K562 (cell line): ENCODE measurements around the gene ARHGAP26. TPM values are rescaled to one million over a fixed set of nuclear protein-coding genes. Genes with fewer than 3 reads are reported as not detected.
A peak's percentile ranks its signal among the peaks of the same experiment; 100 is the strongest.

Experiments used
- ATAC-seq: fragments of 200-7000 bp; cut with Tn5 transposase; 3 replicates; pipeline ENCODE4 v1.9.1; 2020; ENCODE audit warnings: moderate library complexity
- BruUV-seq: library from RNA; stranded (reverse); fragments of 400-500 nt; replicated peaks from 2 replicates; lab custom pipeline; 2021; lab: Mats Ljungman, UMichigan
- CTCF ChIA-PET: fragments of 300-600 bp; formaldehyde crosslinking; extraction: SDS; loops from one replicate; lab custom pipeline; 2021; ENCODE audit warnings: low intra/inter-chr PET ratio; lab: Yijun Ruan, JAX
- POLR2A ChIA-PET: fragments of 300-600, 350-650 bp; sonication (Branson Sonifier 250); formaldehyde crosslinking; extraction: SDS; loops from one replicate; lab custom pipeline; 2021; ENCODE audit warnings: antibody characterized with exemption, inconsistent platforms; lab: Yijun Ruan, JAX
- DNase-seq, 4 experiments: peaks; one replicate each; pipeline versions ENCODE4 v3.0.0 to v3.0.0-alpha.2; 2011 to 2018; ENCODE audit warnings: low spot score in 3 of 4, mixed read lengths in 3 of 4; ENCODE audit errors: extremely low read depth in 1 of 4
- FAIRE-seq: peaks from 2 replicates; lab custom pipeline; 2011; peaks lifted over from hg19 to GRCh38; lab: Jason Lieb, UNC
- H2AFZ ChIP-seq: 2 replicates; pipeline ENCODE4 v1.6.0; 2011; ENCODE audit warnings: low read depth, low read length, control low read depth, inconsistent platforms
- H3K27ac ChIP-seq: fragments of 200-600 bp; 3 replicates; pipeline ENCODE4 v1.8.0; 2011; ENCODE audit warnings: low read depth, mild to moderate bottlenecking, control low read depth, inconsistent platforms, low read length, moderate library complexity, mixed read lengths; ENCODE audit errors: extremely low read depth
- H3K27me3 ChIP-seq, 2 experiments: fragments of 300-600 bp in 1 of 2; 2 replicates in 1 of 2; 3 replicates in 1 of 2; pipeline versions ENCODE4 v1.6.0 to v1.8.0; 2011; ENCODE audit warnings: inconsistent platforms in 2 of 2, low read length in 2 of 2, mild to moderate bottlenecking in 1 of 2, mixed read lengths in 1 of 2, moderate library complexity in 1 of 2; ENCODE audit not compliant: control insufficient read depth in 2 of 2, insufficient read depth in 2 of 2
- H3K36me3 ChIP-seq: fragments of 300-600 bp; 3 replicates; pipeline ENCODE4 v1.8.0; 2011; ENCODE audit warnings: mild to moderate bottlenecking, low read length, inconsistent platforms; ENCODE audit not compliant: control insufficient read depth, insufficient read depth
- H3K4me1 ChIP-seq, 2 experiments: fragments of 200-600 bp in 1 of 2; replicated peaks in 1 of 2; 2 replicates in 1 of 2; 3 replicates in 1 of 2; pipeline versions ENCODE4 v1.5.1 to v1.8.0; 2011; ENCODE audit warnings: inconsistent platforms in 2 of 2, low read length in 2 of 2, mild to moderate bottlenecking in 1 of 2, mixed read lengths in 1 of 2, moderate library complexity in 1 of 2; ENCODE audit not compliant: control insufficient read depth in 2 of 2, insufficient read depth in 2 of 2
- H3K4me2 ChIP-seq: 2 replicates; pipeline ENCODE4 v1.6.1; 2011; ENCODE audit warnings: low read length, control low read depth, inconsistent platforms, mixed read lengths; ENCODE audit not compliant: insufficient read depth
- H3K4me3 ChIP-seq: fragments of 200-600 bp; sonication (generic), shearing (Covaris generic); 2 replicates; pipeline ENCODE4 v1.5.1; 2016; ENCODE audit warnings: control low read depth, inconsistent platforms
- H3K79me2 ChIP-seq: fragments of 200-600 bp; 3 replicates; pipeline ENCODE4 v1.8.0; 2011; ENCODE audit warnings: low read length, inconsistent platforms; ENCODE audit not compliant: control insufficient read depth, insufficient read depth
- H3K9ac ChIP-seq, 2 experiments: 2 replicates each; pipeline versions ENCODE4 v1.6.0 to v1.6.1; 2011; ENCODE audit warnings: low read depth in 2 of 2, low read length in 2 of 2, control low read depth in 1 of 2, inconsistent platforms in 1 of 2, mild to moderate bottlenecking in 1 of 2, mixed read lengths in 1 of 2; ENCODE audit not compliant: insufficient read depth in 1 of 2
- H3K9me1 ChIP-seq: one replicate; pipeline ENCODE4 v1.6.0; 2011; ENCODE audit warnings: inconsistent platforms, mild to moderate bottlenecking, low read length, moderate library complexity; ENCODE audit not compliant: control insufficient read depth, insufficient read depth
- H3K9me3 ChIP-seq: replicated peaks from 2 replicates; pipeline ENCODE4 v1.5.1; 2011; ENCODE audit warnings: low read depth, low read length, inconsistent platforms; ENCODE audit not compliant: control insufficient read depth, insufficient read depth
- H4K20me1 ChIP-seq: replicated peaks from 2 replicates; pipeline ENCODE4 v1.6.1; 2011; ENCODE audit warnings: low read length, inconsistent platforms, mixed read lengths; ENCODE audit not compliant: control insufficient read depth, insufficient read depth
- ESRRA ChIP-seq: fragments of 450-650 bp; IDR thresholded peaks from 2 replicates; pipeline ENCODE4 v1.6.1; 2014; ENCODE audit warnings: low read depth, mild to moderate bottlenecking, moderate library complexity, borderline replicate concordance
- MTF1 ChIP-seq: fragments of 250-450 bp; sonication (Bioruptor Pico); IDR thresholded peaks from 2 replicates; pipeline ENCODE4 v1.9.0; 2021; ENCODE audit warnings: moderate library complexity, mild to moderate bottlenecking, inconsistent platforms, borderline replicate concordance
- WGBS: fragments of 100-300 bp; shearing (Covaris generic); methylation state at CpG from one replicate; pipeline ENCODE4 v1.1.6; 2016; ENCODE audit warnings: low coverage, mixed read lengths; ENCODE audit not compliant: insufficient coverage; ENCODE audit errors: missing lambda C conversion rate; 5-methylcytosine and 5-hydroxymethylcytosine counted together
- in situ Hi-C: fragments of 300-500 bp; cut with MboI; formaldehyde crosslinking; loops from 4 replicates; pipeline ENCODE4 v1.15.0; 2018; ENCODE audit warnings: inconsistent platforms, mixed read lengths
- intact Hi-C: fragments of 100-400 bp; cut with micrococcal nuclease; formaldehyde crosslinking; loops from 2 replicates; pipeline ENCODE4 v1.14.2; 2022
- polyA plus RNA-seq, 8 experiments: library from polyadenylated mRNA; depleted of rRNA in 4 of 8; stranded (reverse) in 5 of 8; unstranded in 3 of 8; fragments of >200 nt; fragmentation: Nextera tagmentation in 2 of 8; fragmentation: Illumina TruSeq in 1 of 8; extraction: Ambion mirVana in 2 of 8; extraction: Trizol in 1 of 8; gene quantifications; 2 replicates each; pipeline versions ENCODE4 v1.2.1 to v1.2.3, GENCODE V29; 2011 to 2014; ENCODE audit warnings: inconsistent platforms in 1 of 8, missing spikeins in 1 of 8
- total RNA-seq, 7 experiments: library from RNA; depleted of rRNA in 6 of 7; stranded (reverse); fragments of >200 nt in 6 of 7; fragmentation: Illumina TruSeq in 2 of 7; extraction: Trizol in 2 of 7; gene quantifications; 2 replicates each; pipeline versions ENCODE4 v1.2.1 to v1.2.3, GENCODE V29; 2011 to 2021; ENCODE audit warnings: low replicate concordance in 1 of 7
- TF ChIP-seq, protein P1 (sequence below), 2 experiments: IDR thresholded peaks in 1 of 2; conservative IDR thresholded peaks in 1 of 2; 2 replicates each; pipeline ENCODE4 v1.6.1; 2016; ENCODE audit warnings: low read depth in 2 of 2, mild to moderate bottlenecking in 1 of 2, missing compliant biosample characterization in 1 of 2, missing genetic modification characterization in 1 of 2, moderate library complexity in 1 of 2
- TF ChIP-seq, protein P2 (sequence below): fragments of 450-650 bp; IDR thresholded peaks from 2 replicates; pipeline ENCODE4 v1.7.1; 2018; ENCODE audit warnings: mild to moderate bottlenecking, low read depth; ENCODE audit not compliant: partially characterized antibody

The ARHGAP26 gene
- total and polyA plus RNA-seq, 9 of the 15 experiments (the other 6 are each of a cell fraction or from before 2014, with no cell fraction given) = 0.13 to 1.1 (median 0.55) TPM

DNA sequence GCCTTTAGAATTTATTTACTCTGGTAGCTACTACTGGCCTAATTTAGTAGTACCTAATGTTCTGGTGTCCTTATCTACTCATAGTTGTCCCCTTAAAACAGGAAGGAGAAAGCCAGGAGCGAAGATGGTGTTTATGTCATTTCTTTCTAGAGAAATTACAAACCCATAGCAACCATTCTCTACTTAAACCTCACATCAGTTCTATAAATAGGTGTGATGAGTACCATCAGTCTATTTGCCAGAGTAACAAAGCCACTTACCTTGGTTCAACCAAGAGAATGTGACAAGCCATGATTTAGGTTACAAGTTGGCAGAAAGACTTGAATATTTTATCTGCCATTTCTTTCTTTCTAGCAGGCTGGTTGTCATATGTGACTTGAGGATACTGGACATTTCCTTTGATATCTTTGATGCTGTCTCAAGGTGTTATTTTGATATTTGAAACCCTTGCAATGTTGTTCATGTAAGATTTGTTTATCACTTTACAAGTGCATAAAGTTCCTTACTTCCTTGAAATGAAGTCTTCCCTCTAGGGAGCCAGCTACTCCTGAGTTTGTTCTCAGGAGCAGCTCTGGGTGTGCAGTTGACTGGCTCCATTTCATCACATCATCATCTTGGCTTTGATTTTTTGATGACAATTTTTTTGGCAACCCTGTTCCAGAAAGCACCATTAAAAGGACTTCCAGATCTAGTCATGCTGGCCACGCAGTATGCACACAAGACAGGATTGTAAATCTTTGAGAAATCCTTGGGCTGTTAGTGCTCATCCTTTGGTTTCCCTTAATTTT is 286.8 kb downstream of the ARHGAP26 start:
- no peaks in the 10 kb centered on the region for H3K9me3 ChIP-seq
- intact Hi-C loops = no loop called here
- DNase-seq = no peak
- H3K9ac ChIP-seq = no peak overlapping the region
- H3K36me3 ChIP-seq = no peaks in the 10 kb centered on the region
- POLR2A ChIA-PET = no interaction called here
- no peak overlapping the region for H3K4me2 ChIP-seq
- peaks cover 0 to 13% of the 10 kb centered on the region in 2 experiments; a peak in 2 of 5 replicates for H3K4me1 ChIP-seq
- no TSS peak for BruUV-seq
- H3K9me1 ChIP-seq = no peaks in the 10 kb centered on the region
- no peaks in the 10 kb centered on the region for H4K20me1 ChIP-seq
- H3K27ac ChIP-seq = no peak overlapping the region
- CTCF ChIA-PET = no interaction called here
- 3% methylated on average over 2 of the region's 2 CpGs for WGBS
- H3K79me2 ChIP-seq = no peaks in the 10 kb centered on the region
- in situ Hi-C loops = no loop called here
- H2AFZ ChIP-seq = no peak overlapping the region
- ATAC-seq = no peak
- no peak overlapping the region for H3K4me3 ChIP-seq
- TF ChIP-seq, protein P1, sequence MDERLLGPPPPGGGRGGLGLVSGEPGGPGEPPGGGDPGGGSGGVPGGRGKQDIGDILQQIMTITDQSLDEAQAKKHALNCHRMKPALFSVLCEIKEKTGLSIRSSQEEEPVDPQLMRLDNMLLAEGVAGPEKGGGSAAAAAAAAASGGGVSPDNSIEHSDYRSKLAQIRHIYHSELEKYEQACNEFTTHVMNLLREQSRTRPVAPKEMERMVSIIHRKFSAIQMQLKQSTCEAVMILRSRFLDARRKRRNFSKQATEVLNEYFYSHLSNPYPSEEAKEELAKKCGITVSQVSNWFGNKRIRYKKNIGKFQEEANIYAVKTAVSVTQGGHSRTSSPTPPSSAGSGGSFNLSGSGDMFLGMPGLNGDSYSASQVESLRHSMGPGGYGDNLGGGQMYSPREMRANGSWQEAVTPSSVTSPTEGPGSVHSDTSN (CRISPR knock-in tag; IDR thresholded peaks at IDR 0.05; ENCODE audit: low read depth) = no peak
- TF ChIP-seq, protein P1 (tag; conservative IDR thresholded peaks at IDR 0.05; ENCODE audit: low read depth) = 0 out of 2 replicates have a peak, but pooled peaks have one; percentile 7
- TF ChIP-seq ESRRA (no peak), MTF1 (CRISPR knock-in tag) (no peak)
- TF ChIP-seq, protein P2, sequence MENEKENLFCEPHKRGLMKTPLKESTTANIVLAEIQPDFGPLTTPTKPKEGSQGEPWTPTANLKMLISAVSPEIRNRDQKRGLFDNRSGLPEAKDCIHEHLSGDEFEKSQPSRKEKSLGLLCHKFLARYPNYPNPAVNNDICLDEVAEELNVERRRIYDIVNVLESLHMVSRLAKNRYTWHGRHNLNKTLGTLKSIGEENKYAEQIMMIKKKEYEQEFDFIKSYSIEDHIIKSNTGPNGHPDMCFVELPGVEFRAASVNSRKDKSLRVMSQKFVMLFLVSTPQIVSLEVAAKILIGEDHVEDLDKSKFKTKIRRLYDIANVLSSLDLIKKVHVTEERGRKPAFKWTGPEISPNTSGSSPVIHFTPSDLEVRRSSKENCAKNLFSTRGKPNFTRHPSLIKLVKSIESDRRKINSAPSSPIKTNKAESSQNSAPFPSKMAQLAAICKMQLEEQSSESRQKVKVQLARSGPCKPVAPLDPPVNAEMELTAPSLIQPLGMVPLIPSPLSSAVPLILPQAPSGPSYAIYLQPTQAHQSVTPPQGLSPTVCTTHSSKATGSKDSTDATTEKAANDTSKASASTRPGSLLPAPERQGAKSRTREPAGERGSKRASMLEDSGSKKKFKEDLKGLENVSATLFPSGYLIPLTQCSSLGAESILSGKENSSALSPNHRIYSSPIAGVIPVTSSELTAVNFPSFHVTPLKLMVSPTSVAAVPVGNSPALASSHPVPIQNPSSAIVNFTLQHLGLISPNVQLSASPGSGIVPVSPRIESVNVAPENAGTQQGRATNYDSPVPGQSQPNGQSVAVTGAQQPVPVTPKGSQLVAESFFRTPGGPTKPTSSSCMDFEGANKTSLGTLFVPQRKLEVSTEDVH = no peak
- H3K27me3 ChIP-seq = peaks cover 2 to 4% of the 10 kb centered on the region in 2 experiments; a peak in 2 of 5 replicates
- FAIRE-seq = no peak
